ENCODE measurements around the gene CAMTA2. TPM values are rescaled to one million over a fixed set of nuclear protein-coding genes. Genes with fewer than 3 reads are reported as not detected.

The CAMTA2 gene
- total RNA-seq, 2 donors from 2014 or later, result 66.9 to 103 TPM

GRCh38 chr17:4986403-4986802 is 1.1 kb downstream of the CAMTA2 start:
- Mint-ChIP-seq H3K9me3 (no peaks in the 10 kb centered on the region), H3K36me3 (ENCODE audit: low read depth) (peaks cover 45% of the 10 kb centered on the region), H3K4me3 (peak overlapping the region; percentile 95), H3K27me3 (no peaks in the 10 kb centered on the region), H3K4me1 (peaks cover 39% of the 10 kb centered on the region), H3K27ac (peak overlapping the region; percentile 91)
- no peak for ATAC-seq (replicated peaks)

GRCh38 chr17:4982305-4982704 is 5.2 kb downstream of the CAMTA2 start:
- Mint-ChIP-seq H3K27me3 (no peaks in the 10 kb centered on the region), H3K36me3 (ENCODE audit: low read depth) (peaks cover 77% of the 10 kb centered on the region), H3K4me3 (no peak overlapping the region), H3K27ac (peak overlapping the region; percentile 23), H3K4me1 (peaks cover 36% of the 10 kb centered on the region), H3K9me3 (no peaks in the 10 kb centered on the region)
- ATAC-seq (replicated peaks), result no peak

GRCh38 chr17:4980644-4981216 is 6.7 kb downstream of the CAMTA2 start:
- H3K36me3 Mint-ChIP-seq (ENCODE audit: low read depth), result peaks cover 77% of the 10 kb centered on the region
- no peaks in the 10 kb centered on the region for H3K9me3 Mint-ChIP-seq
- H3K27ac Mint-ChIP-seq, result peak overlapping the region; percentile 86
- peak overlapping the region; percentile 31 for H3K4me3 Mint-ChIP-seq
- peak; percentile 91 for ATAC-seq (replicated peaks)
- no peaks in the 10 kb centered on the region for H3K27me3 Mint-ChIP-seq
- peaks cover 28% of the 10 kb centered on the region for H3K4me1 Mint-ChIP-seq

DNA sequence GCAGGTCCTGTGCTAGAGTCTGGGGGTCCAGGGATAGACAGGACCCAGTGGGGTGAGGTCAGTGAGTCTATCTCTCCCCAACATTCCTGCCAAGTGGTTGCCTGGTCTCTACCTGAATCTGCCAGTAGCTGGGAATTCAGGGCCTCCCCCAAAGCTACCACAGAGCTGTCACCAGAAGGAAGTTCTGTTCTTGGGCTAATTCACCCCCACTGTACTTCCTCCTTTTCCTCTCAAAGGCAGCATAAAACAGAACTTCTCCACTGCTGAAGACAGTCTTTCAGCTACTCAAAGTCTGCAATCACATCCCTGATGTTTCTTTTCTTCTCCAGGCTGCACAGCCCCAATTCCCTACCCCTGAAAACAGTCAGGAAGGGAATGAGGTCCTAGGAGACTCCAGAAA is 8.7 kb downstream of the CAMTA2 start:
- Mint-ChIP-seq H3K36me3 (ENCODE audit: low read depth) (peaks cover 70% of the 10 kb centered on the region), H3K4me3 (no peak overlapping the region), H3K27me3 (no peaks in the 10 kb centered on the region), H3K4me1 (peaks cover 29% of the 10 kb centered on the region), H3K27ac (no peak overlapping the region), H3K9me3 (no peaks in the 10 kb centered on the region)
- ATAC-seq (replicated peaks), result no peak

GRCh38 chr17:4974115-4974670 is 13.3 kb downstream of the CAMTA2 start:
- no peak overlapping the region for H3K4me3 Mint-ChIP-seq
- peak overlapping the region; percentile 17 for H3K27ac Mint-ChIP-seq
- ATAC-seq (replicated peaks), result no peak
- peaks cover 28% of the 10 kb centered on the region for H3K36me3 Mint-ChIP-seq (ENCODE audit: low read depth)
- peaks cover 26% of the 10 kb centered on the region for H3K4me1 Mint-ChIP-seq
- H3K27me3 Mint-ChIP-seq, result no peaks in the 10 kb centered on the region
- no peaks in the 10 kb centered on the region for H3K9me3 Mint-ChIP-seq

DNA sequence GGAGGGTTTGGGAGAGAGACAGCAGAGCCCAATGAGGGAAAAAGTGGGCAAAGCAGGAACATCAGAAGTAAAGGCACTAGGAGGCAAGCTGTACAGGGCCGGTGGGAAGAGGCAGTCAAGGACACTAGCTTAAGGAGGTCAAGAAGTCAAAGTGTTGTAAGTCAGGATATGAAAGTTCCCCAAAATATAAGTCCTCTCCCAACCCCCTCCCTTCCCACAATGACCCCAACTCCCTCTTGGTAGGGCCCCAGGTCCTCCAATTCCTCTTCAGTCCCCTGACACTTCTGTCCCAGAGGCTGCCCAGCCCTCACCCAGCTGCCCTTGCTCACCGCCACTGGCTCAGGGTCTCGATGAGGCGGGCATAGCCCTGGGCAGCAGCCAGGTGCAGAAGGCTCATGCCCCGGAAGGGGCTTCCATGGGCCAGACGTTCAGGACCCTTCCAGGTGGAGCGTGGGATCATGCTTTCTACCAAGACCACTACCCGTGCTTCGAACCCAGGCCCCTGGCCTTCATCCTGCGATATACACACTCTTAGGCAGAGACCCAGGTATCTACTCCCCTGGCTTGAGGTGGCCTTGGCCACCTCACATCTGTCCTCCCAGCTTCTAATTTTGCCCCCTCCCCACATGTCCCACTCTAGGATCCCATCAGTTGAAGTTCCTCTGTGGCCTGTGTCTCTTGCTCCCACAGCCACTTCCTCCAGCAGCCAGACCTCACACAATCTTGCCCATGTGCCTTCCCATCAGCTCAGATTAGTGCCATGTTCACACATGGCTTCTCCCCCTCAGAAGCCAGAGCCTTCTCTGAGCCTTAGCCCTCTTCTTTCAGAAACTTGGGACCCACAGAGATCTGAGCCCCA is 14.0 kb downstream of the CAMTA2 start:
- no peaks in the 10 kb centered on the region for H3K9me3 Mint-ChIP-seq
- H3K4me3 Mint-ChIP-seq, result no peak overlapping the region
- H3K4me1 Mint-ChIP-seq, result peaks cover 28% of the 10 kb centered on the region
- H3K27me3 Mint-ChIP-seq, result no peaks in the 10 kb centered on the region
- H3K27ac Mint-ChIP-seq, result peak overlapping the region; percentile 21
- ATAC-seq (replicated peaks), result no peak
- H3K36me3 Mint-ChIP-seq (ENCODE audit: low read depth), result peaks cover 21% of the 10 kb centered on the region

- no peaks in the 10 kb centered on the region for H3K9me3 Mint-ChIP-seq
- H3K27ac Mint-ChIP-seq, result no peak overlapping the region
- no peak for ATAC-seq (replicated peaks)
Measured at GRCh38 chr17:4972752-4973151, 14.7 kb downstream of the CAMTA2 start.

GRCh38 chr17:4972322-4972721 is 15.2 kb downstream of the CAMTA2 start:
- Mint-ChIP-seq H3K4me1 (peaks cover 28% of the 10 kb centered on the region), H3K27ac (no peak overlapping the region), H3K27me3 (no peaks in the 10 kb centered on the region), H3K36me3 (ENCODE audit: low read depth) (peaks cover 9% of the 10 kb centered on the region), H3K4me3 (no peak overlapping the region), H3K9me3 (no peaks in the 10 kb centered on the region)
- ATAC-seq (replicated peaks), result no peak

More at GRCh38 chr17:4972752-4973151, 14.7 kb downstream of the CAMTA2 start:
- Mint-ChIP-seq H3K4me1 (peaks cover 28% of the 10 kb centered on the region), H3K36me3 (ENCODE audit: low read depth) (peaks cover 14% of the 10 kb centered on the region), H3K4me3 (no peak overlapping the region), H3K27me3 (no peaks in the 10 kb centered on the region)

DNA sequence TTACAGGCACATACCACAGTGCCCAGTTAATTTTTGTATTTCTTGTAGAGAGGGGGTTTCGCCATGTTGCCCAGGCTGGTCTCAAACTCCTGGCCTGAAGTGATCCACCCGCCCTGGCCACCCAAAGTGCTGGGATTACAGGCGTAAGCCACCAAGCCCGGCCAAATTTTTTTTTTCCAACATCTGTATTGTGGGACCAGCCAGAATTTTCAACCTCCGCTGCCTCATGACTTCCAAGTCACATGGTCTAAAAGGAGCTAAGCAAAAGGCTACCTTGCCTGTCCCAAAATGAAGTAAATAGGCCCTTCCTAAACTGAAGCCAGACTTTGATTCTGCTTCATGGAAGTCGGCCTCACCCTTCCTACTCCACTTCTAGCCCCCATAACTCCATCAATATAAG is 15.6 kb downstream of the CAMTA2 start:
- no peak overlapping the region for H3K4me3 Mint-ChIP-seq
- ATAC-seq (replicated peaks), result no peak
- peaks cover 28% of the 10 kb centered on the region for H3K4me1 Mint-ChIP-seq
- H3K27ac Mint-ChIP-seq, result no peak overlapping the region
- H3K9me3 Mint-ChIP-seq, result no peaks in the 10 kb centered on the region
- no peaks in the 10 kb centered on the region for H3K27me3 Mint-ChIP-seq
- peaks cover 4% of the 10 kb centered on the region for H3K36me3 Mint-ChIP-seq (ENCODE audit: low read depth)

GRCh38 chr17:4970273-4970672 is 17.2 kb downstream of the CAMTA2 start:
- Mint-ChIP-seq H3K27ac (no peak overlapping the region), H3K27me3 (no peaks in the 10 kb centered on the region), H3K4me3 (no peak overlapping the region), H3K4me1 (peaks cover 34% of the 10 kb centered on the region), H3K9me3 (peaks cover 4% of the 10 kb centered on the region), H3K36me3 (ENCODE audit: low read depth) (no peaks in the 10 kb centered on the region)
- no peak for ATAC-seq (replicated peaks)

DNA sequence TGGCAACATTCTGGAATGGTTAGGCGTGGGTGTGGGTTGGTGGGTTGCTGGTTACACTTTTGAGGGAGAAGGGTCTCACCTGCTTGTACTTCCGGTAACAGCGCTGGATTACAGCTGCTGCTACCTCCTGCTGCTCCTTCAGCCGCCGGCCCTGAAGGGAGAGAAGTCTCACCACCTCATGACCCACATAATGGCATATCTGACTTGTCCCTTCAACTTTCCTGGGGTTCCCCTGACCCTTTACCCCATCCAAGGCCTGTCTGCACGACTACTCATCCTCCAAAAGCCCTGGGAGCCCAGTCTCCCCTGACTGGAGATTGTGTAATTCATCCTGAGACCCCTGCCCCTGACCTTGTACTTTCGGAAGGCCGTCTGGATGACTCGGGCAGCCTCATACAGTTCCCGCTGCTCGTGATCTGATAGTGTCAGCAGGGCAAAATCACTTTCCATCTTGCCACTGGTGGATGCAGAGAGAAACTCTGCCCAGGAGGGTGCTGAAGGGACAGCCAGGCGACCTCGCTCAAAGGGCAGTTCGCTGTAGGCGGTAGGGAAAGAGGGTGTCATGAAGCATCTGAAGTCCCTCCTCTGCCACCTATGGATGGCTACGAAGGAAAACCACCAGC is 17.8 kb downstream of the CAMTA2 start:
- H3K9me3 Mint-ChIP-seq, result peaks cover 4% of the 10 kb centered on the region
- H3K27me3 Mint-ChIP-seq, result no peaks in the 10 kb centered on the region
- no peaks in the 10 kb centered on the region for H3K36me3 Mint-ChIP-seq (ENCODE audit: low read depth)
- ATAC-seq (replicated peaks), result peak; percentile 42
- H3K27ac Mint-ChIP-seq, result no peak overlapping the region
- H3K4me3 Mint-ChIP-seq, result no peak overlapping the region
- H3K4me1 Mint-ChIP-seq, result peaks cover 33% of the 10 kb centered on the region

DNA sequence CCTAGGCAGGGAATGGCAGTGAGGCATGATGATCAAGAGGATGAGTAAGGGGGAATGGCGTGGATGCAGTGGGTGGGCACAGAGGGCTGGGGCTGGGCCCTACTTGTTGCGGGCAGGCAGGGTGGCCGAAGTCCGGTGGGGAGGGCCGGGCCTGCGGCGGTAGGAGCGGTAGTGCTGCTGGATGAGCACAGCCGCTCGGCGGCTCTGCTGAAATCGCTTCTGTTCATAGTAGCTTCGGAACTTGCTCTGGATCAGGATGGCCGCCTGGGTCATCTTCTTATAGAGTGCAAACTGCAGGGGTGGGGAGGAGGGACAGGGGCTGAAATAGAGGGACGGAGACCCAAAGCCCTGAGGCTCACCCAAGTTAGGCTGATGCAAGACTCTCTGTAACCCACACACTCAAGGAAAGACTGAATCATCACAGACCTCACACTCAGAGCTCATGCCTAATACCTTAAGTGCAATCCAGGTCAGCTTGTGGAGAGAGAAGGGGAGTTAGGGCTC is 18.4 kb downstream of the CAMTA2 start:
- Mint-ChIP-seq H3K27me3 (no peaks in the 10 kb centered on the region), H3K4me1 (peaks cover 33% of the 10 kb centered on the region), H3K4me3 (no peak overlapping the region), H3K9me3 (peaks cover 4% of the 10 kb centered on the region), H3K27ac (no peak overlapping the region), H3K36me3 (ENCODE audit: low read depth) (peaks cover 2% of the 10 kb centered on the region)
- peak; percentile 56 for ATAC-seq (replicated peaks)

GRCh38 chr17:4968486-4969046 is 18.9 kb downstream of the CAMTA2 start:
- Mint-ChIP-seq H3K27ac (no peak overlapping the region), H3K4me1 (peaks cover 33% of the 10 kb centered on the region), H3K4me3 (no peak overlapping the region), H3K27me3 (no peaks in the 10 kb centered on the region), H3K9me3 (peaks cover 4% of the 10 kb centered on the region), H3K36me3 (ENCODE audit: low read depth) (peaks cover 6% of the 10 kb centered on the region)
- ATAC-seq (replicated peaks), result no peak
